Measurements from ENCODE around the gene STMN1. TPM values are rescaled to one million over a fixed set of nuclear protein-coding genes. Genes with fewer than 3 reads are reported as not detected.

Gene STMN1
- total and polyA plus RNA-seq, 11 donors, result 21.1 to 95.2 (median 46.4) TPM

DNA sequence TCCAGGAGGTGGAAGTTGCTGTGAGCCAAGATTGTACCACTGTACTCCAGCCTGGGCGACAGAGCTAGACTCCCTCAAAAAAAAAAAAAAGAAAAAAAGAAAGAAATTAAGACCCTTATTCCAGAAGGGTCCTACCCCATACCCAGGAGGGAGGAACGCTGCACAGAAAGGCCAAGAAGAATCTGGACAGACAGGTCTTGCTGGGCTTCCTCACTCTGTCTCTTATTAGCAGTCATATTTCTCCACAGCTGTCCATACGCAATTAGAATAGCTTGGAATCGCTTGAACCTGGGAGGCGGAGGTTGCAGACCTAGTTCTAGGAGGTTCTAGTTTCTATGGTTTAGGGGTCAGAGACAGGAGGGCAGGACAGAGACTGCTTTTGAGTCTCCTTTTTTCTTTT lies 27.5 kb downstream of the STMN1 start:
- ATAC-seq, result no peak
- WGBS, 4 donors, result 90 to 96% (median 94%) methylated on average over 5 of the region's 5 CpGs
- intact Hi-C loops (cut with DNase I), result loop anchor here in 1 of 10 donors (10.0 kb wide), 1 partner anchor 54 kb away; no protein-coding TSS in a partner anchor
- Histone ChIP-seq H3K4me3 (no peak overlapping the region), H3K27me3 (no peaks in the 10 kb centered on the region), H3K27ac (no peak overlapping the region), H3K36me3 (no peaks in the 10 kb centered on the region), H3K9me3 (no peaks in the 10 kb centered on the region), H3K4me1 (peaks cover 0 to 20% (median 10%) of the 10 kb centered on the region in 12 donors)
- DNase-seq, result no peak
- TF ChIP-seq, protein P1, sequence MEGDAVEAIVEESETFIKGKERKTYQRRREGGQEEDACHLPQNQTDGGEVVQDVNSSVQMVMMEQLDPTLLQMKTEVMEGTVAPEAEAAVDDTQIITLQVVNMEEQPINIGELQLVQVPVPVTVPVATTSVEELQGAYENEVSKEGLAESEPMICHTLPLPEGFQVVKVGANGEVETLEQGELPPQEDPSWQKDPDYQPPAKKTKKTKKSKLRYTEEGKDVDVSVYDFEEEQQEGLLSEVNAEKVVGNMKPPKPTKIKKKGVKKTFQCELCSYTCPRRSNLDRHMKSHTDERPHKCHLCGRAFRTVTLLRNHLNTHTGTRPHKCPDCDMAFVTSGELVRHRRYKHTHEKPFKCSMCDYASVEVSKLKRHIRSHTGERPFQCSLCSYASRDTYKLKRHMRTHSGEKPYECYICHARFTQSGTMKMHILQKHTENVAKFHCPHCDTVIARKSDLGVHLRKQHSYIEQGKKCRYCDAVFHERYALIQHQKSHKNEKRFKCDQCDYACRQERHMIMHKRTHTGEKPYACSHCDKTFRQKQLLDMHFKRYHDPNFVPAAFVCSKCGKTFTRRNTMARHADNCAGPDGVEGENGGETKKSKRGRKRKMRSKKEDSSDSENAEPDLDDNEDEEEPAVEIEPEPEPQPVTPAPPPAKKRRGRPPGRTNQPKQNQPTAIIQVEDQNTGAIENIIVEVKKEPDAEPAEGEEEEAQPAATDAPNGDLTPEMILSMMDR (IDR thresholded peaks at IDR 0.05), result no peak
- TF ChIP-seq POLR2A (IDR thresholded peaks at IDR 0.05), result no peak

DNA sequence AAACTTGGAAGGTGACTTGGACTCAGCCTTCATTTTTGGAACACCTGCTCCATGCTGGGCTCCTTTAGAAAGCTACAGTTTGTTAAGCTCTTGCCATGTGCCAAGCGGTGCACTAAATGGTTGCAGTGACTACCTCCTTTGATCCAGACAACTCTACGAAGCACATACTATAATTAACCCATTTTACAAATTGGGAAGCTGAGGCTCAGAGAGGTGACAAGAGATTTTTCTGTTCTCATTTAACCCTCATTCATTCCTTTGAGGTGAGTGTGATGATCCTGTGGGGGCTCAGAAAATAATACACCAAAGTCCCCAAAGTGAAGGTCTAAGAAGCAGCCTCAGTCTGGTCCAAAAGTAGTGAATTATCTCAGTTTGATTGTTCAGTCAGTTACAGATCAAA lies 29.1 kb downstream of the STMN1 start:
- DNase-seq (no peak), ATAC-seq (no peak)
- Histone ChIP-seq H3K27ac (no peak overlapping the region), H3K4me1 (peaks cover 0 to 26% (median 15%) of the 10 kb centered on the region in 12 donors), H3K9me3 (no peaks in the 10 kb centered on the region), H3K36me3 (no peaks in the 10 kb centered on the region), H3K4me3 (no peak overlapping the region), H3K27me3 (no peaks in the 10 kb centered on the region)
- TF ChIP-seq, protein P1 (IDR thresholded peaks at IDR 0.05), result no peak
- no peak for TF ChIP-seq POLR2A (IDR thresholded peaks at IDR 0.05)
- intact Hi-C loops (cut with DNase I), result loop anchor here in 1 of 10 donors (10.0 kb wide), 1 partner anchor 52 kb away; no protein-coding TSS in a partner anchor
- 91 to 94% (median 93%) methylated on average over 2 of the region's 2 CpGs for WGBS, 4 donors

DNA sequence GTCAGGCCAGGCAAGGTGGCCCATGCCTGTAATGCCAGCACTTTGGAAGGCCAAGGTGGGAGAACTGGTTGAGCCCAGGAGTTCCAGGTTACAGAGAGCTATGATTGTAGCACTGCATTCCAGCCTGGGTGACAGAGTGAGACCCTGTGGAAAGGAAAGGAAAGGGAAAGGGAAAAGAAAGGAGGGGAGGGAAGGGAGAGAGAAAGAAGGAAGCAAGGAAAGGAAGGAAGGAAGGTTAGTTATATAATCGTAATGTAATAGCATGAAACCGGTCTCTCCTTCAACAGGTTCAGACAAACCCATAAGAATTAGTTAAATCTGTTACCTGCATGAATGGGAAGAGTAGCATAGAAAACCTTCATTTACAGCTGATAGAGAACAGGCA lies 29.5 kb downstream of the STMN1 start:
- DNase-seq, result no peak
- 62 to 70% (median 68%) methylated on average over 2 of the region's 2 CpGs for WGBS, 4 donors

DNA sequence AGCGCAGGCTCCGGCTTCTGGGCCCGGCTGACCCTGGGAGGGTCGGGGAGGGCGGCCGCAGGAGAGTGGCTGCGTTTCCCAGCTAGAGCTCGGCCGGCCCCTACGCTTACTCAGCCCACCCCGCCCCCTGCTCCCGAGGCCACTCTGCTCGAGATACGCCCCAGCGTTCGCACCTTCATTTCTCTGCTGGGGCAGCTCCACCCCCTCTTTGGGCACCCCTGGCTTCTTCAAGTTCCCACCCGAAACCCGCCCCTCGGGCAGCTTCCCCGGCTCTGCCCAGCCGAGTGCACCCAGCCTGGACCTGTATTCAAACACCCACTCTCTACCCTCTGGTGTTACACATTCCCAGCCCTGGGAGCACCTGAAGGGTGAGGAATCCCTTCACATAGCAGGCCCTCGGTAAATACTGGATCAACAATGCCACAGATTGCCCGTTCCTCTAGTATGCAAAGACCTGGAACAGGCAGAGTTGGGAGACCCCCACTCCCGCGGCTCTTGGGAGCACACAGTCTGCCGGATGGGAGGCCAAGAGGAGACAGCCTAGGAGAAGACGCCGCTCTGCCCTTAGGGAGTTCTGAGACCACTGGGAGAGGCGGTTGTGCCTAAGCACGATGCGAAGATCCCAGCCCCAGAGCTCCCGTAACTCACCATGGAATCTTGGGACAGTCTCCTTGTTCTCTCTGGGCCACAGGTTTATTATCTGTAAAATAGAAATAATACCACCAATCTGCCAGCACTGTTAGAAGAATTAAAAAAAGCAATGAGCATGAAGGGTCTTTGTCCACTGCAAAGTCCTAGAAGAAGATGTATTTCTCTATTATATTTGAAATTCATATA lies 30.1 kb downstream of the STMN1 start:
- Histone ChIP-seq H3K36me3 (no peaks in the 10 kb centered on the region), H3K27ac (peak overlapping the region in 11 of 12 donors; percentile 33 to 90 (median 69)), H3K4me1 (peaks cover 0 to 37% (median 23%) of the 10 kb centered on the region in 12 donors), H3K4me3 (peak overlapping the region; percentile 39 to 88 (median 66)), H3K27me3 (no peaks in the 10 kb centered on the region), H3K9me3 (no peaks in the 10 kb centered on the region)
- peak; percentile 17 to 60 (median 42) for ATAC-seq
- no peak for TF ChIP-seq POLR2A (IDR thresholded peaks at IDR 0.05)
- TF ChIP-seq, protein P1 (IDR thresholded peaks at IDR 0.05), result no peak
- no peak for DNase-seq
- intact Hi-C loops (cut with DNase I), result loop anchor here in 1 of 10 donors (10.0 kb wide), 1 partner anchor 51 kb away; no protein-coding TSS in a partner anchor
- WGBS, 4 donors, result 31 to 35% (median 32%) methylated on average over 30 to 32 of the region's 32 CpGs

More for the DNA sequence above, 29.5 kb downstream of the STMN1 start:
- Histone ChIP-seq H3K27me3 (no peaks in the 10 kb centered on the region), H3K36me3 (no peaks in the 10 kb centered on the region), H3K4me1 (peaks cover 0 to 30% (median 18%) of the 10 kb centered on the region in 12 donors), H3K4me3 (no peak overlapping the region), H3K27ac (no peak overlapping the region), H3K9me3 (no peaks in the 10 kb centered on the region)
- no peak for ATAC-seq
- TF ChIP-seq, protein P1 (IDR thresholded peaks at IDR 0.05), result no peak
- TF ChIP-seq POLR2A (IDR thresholded peaks at IDR 0.05), result no peak
- intact Hi-C loops (cut with DNase I), result loop anchor here in 1 of 10 donors (10.0 kb wide), 1 partner anchor 52 kb away; no protein-coding TSS in a partner anchor

All from heart left ventricle (tissue), 16 donors.